ENCODE results near the gene DDX31.
"Not testable (repeated sequence)": the region's sequence is repeated elsewhere in the genome, so short reads cannot be mapped to it uniquely, and the experiment has no call there.

Gene DDX31

GRCh38 chr9:132669698-132670456 is at the start of gene DDX31:
Gene DDX31 (minus strand): TSS chr9:132669983. CDS start chr9:132669934, 49 bp downstream.
- Histone ChIP-seq H3K4me3 (ENCODE audit: low read length) (peak within 1 kb of the TSS; percentile 95), H3K27me3 (ENCODE audit: control insufficient read depth, insufficient read depth, low read length) (no peaks in the 10 kb centered on the region)

GRCh38 chr9:132718381-132718928 is 48.7 kb upstream of the DDX31 start:
- H3K27me3 ChIP-seq (ENCODE audit: control insufficient read depth, insufficient read depth, low read length); H3K4me1 ChIP-seq (ENCODE audit: control insufficient read depth, low read depth, low read length); H3K4me3 ChIP-seq (ENCODE audit: low read length); H3K27ac ChIP-seq (ENCODE audit: low read length); H3K9me3 ChIP-seq (ENCODE audit: control insufficient read depth, low read depth, low read length); H3K36me3 ChIP-seq (ENCODE audit: control insufficient read depth, low read depth, low read length); H3K9ac ChIP-seq (ENCODE audit: low read length): not testable (repeated sequence)

More at GRCh38 chr9:132669698-132670456, at the start of gene DDX31:
- Histone ChIP-seq H3K27ac (ENCODE audit: low read length) (peak within 1 kb of the TSS; percentile 97), H3K9me3 (ENCODE audit: control insufficient read depth, low read depth, low read length) (no peaks in the 10 kb centered on the region), H3K36me3 (ENCODE audit: control insufficient read depth, low read depth, low read length) (peaks cover 3% of the 10 kb centered on the region), H3K9ac (ENCODE audit: low read length) (peak within 1 kb of the TSS; percentile 93), H3K4me1 (ENCODE audit: control insufficient read depth, low read depth, low read length) (peaks cover 17% of the 10 kb centered on the region)

GRCh38 chr9:132717326-132717945 is 47.7 kb upstream of the DDX31 start:
- H3K9me3 ChIP-seq (ENCODE audit: control insufficient read depth, low read depth, low read length), result no peaks in the 10 kb centered on the region
- H3K27me3 ChIP-seq (ENCODE audit: control insufficient read depth, insufficient read depth, low read length), result no peaks in the 10 kb centered on the region
- H3K9ac ChIP-seq (ENCODE audit: low read length), result no peak overlapping the region
- no peaks in the 10 kb centered on the region for H3K36me3 ChIP-seq (ENCODE audit: control insufficient read depth, low read depth, low read length)
- H3K4me3 ChIP-seq (ENCODE audit: low read length), result no peak overlapping the region
- no peak overlapping the region for H3K27ac ChIP-seq (ENCODE audit: low read length)
- H3K4me1 ChIP-seq (ENCODE audit: control insufficient read depth, low read depth, low read length), result no peaks in the 10 kb centered on the region

GRCh38 chr9:132716007-132716406 is 46.2 kb upstream of the DDX31 start:
- no peaks in the 10 kb centered on the region for H3K36me3 ChIP-seq (ENCODE audit: control insufficient read depth, low read depth, low read length)
- no peak overlapping the region for H3K9ac ChIP-seq (ENCODE audit: low read length)
- H3K27me3 ChIP-seq (ENCODE audit: control insufficient read depth, insufficient read depth, low read length), result no peaks in the 10 kb centered on the region
- no peaks in the 10 kb centered on the region for H3K9me3 ChIP-seq (ENCODE audit: control insufficient read depth, low read depth, low read length)
- H3K4me3 ChIP-seq (ENCODE audit: low read length), result no peak overlapping the region
- H3K4me1 ChIP-seq (ENCODE audit: control insufficient read depth, low read depth, low read length), result no peaks in the 10 kb centered on the region
- H3K27ac ChIP-seq (ENCODE audit: low read length), result no peak overlapping the region

- Histone ChIP-seq H3K36me3 (ENCODE audit: control insufficient read depth, low read depth, low read length) (no peaks in the 10 kb centered on the region), H3K9me3 (ENCODE audit: control insufficient read depth, low read depth, low read length) (no peaks in the 10 kb centered on the region), H3K4me3 (ENCODE audit: low read length) (no peak overlapping the region), H3K27me3 (ENCODE audit: control insufficient read depth, insufficient read depth, low read length) (no peaks in the 10 kb centered on the region), H3K27ac (ENCODE audit: low read length) (no peak overlapping the region), H3K4me1 (ENCODE audit: control insufficient read depth, low read depth, low read length) (no peaks in the 10 kb centered on the region), H3K9ac (ENCODE audit: low read length) (no peak overlapping the region)
Measured at GRCh38 chr9:132712753-132713152, 43.0 kb upstream of the DDX31 start.

GRCh38 chr9:132711846-132712245 is 42.1 kb upstream of the DDX31 start:
- Histone ChIP-seq H3K4me3 (ENCODE audit: low read length) (no peak overlapping the region), H3K36me3 (ENCODE audit: control insufficient read depth, low read depth, low read length) (no peaks in the 10 kb centered on the region), H3K27me3 (ENCODE audit: control insufficient read depth, insufficient read depth, low read length) (no peaks in the 10 kb centered on the region), H3K9ac (ENCODE audit: low read length) (no peak overlapping the region), H3K27ac (ENCODE audit: low read length) (no peak overlapping the region), H3K9me3 (ENCODE audit: control insufficient read depth, low read depth, low read length) (no peaks in the 10 kb centered on the region), H3K4me1 (ENCODE audit: control insufficient read depth, low read depth, low read length) (no peaks in the 10 kb centered on the region)

- H3K4me1 ChIP-seq (ENCODE audit: control insufficient read depth, low read depth, low read length); H3K36me3 ChIP-seq (ENCODE audit: control insufficient read depth, low read depth, low read length); H3K27ac ChIP-seq (ENCODE audit: low read length); H3K9me3 ChIP-seq (ENCODE audit: control insufficient read depth, low read depth, low read length); H3K9ac ChIP-seq (ENCODE audit: low read length); H3K27me3 ChIP-seq (ENCODE audit: control insufficient read depth, insufficient read depth, low read length); H3K4me3 ChIP-seq (ENCODE audit: low read length): not testable (repeated sequence)
Measured at GRCh38 chr9:132711152-132711551, 41.4 kb upstream of the DDX31 start.

GRCh38 chr9:132710333-132710732 is 40.5 kb upstream of the DDX31 start:
- no peaks in the 10 kb centered on the region for H3K27me3 ChIP-seq (ENCODE audit: control insufficient read depth, insufficient read depth, low read length)
- no peaks in the 10 kb centered on the region for H3K9me3 ChIP-seq (ENCODE audit: control insufficient read depth, low read depth, low read length)
- H3K27ac ChIP-seq (ENCODE audit: low read length), result no peak overlapping the region
- H3K9ac ChIP-seq (ENCODE audit: low read length), result no peak overlapping the region
- H3K36me3 ChIP-seq (ENCODE audit: control insufficient read depth, low read depth, low read length), result no peaks in the 10 kb centered on the region
- no peak overlapping the region for H3K4me3 ChIP-seq (ENCODE audit: low read length)
- H3K4me1 ChIP-seq (ENCODE audit: control insufficient read depth, low read depth, low read length), result no peaks in the 10 kb centered on the region

GRCh38 chr9:132708769-132709430 is 39.1 kb upstream of the DDX31 start:
- no peak overlapping the region for H3K9ac ChIP-seq (ENCODE audit: low read length)
- no peak overlapping the region for H3K4me3 ChIP-seq (ENCODE audit: low read length)
- no peaks in the 10 kb centered on the region for H3K36me3 ChIP-seq (ENCODE audit: control insufficient read depth, low read depth, low read length)
- peaks cover under 1% of the 10 kb centered on the region for H3K9me3 ChIP-seq (ENCODE audit: control insufficient read depth, low read depth, low read length)
- no peak overlapping the region for H3K27ac ChIP-seq (ENCODE audit: low read length)
- no peaks in the 10 kb centered on the region for H3K27me3 ChIP-seq (ENCODE audit: control insufficient read depth, insufficient read depth, low read length)
- H3K4me1 ChIP-seq (ENCODE audit: control insufficient read depth, low read depth, low read length), result no peaks in the 10 kb centered on the region

- no peaks in the 10 kb centered on the region for H3K27me3 ChIP-seq (ENCODE audit: control insufficient read depth, insufficient read depth, low read length)
- H3K4me1 ChIP-seq (ENCODE audit: control insufficient read depth, low read depth, low read length), result no peaks in the 10 kb centered on the region
- H3K9ac ChIP-seq (ENCODE audit: low read length), result no peak overlapping the region
Measured at GRCh38 chr9:132708239-132708638, 38.5 kb upstream of the DDX31 start.

GRCh38 chr9:132703336-132703735 is 33.6 kb upstream of the DDX31 start:
- H3K4me1 ChIP-seq (ENCODE audit: control insufficient read depth, low read depth, low read length), result no peaks in the 10 kb centered on the region
- H3K36me3 ChIP-seq (ENCODE audit: control insufficient read depth, low read depth, low read length), result no peaks in the 10 kb centered on the region
- H3K4me3 ChIP-seq (ENCODE audit: low read length), result no peak overlapping the region
- H3K27ac ChIP-seq (ENCODE audit: low read length), result no peak overlapping the region
- peaks cover 11% of the 10 kb centered on the region for H3K9me3 ChIP-seq (ENCODE audit: control insufficient read depth, low read depth, low read length)
- no peaks in the 10 kb centered on the region for H3K27me3 ChIP-seq (ENCODE audit: control insufficient read depth, insufficient read depth, low read length)
- H3K9ac ChIP-seq (ENCODE audit: low read length), result no peak overlapping the region

More at GRCh38 chr9:132708239-132708638, 38.5 kb upstream of the DDX31 start:
- no peak overlapping the region for H3K27ac ChIP-seq (ENCODE audit: low read length)
- no peak overlapping the region for H3K4me3 ChIP-seq (ENCODE audit: low read length)
- peaks cover 7% of the 10 kb centered on the region for H3K9me3 ChIP-seq (ENCODE audit: control insufficient read depth, low read depth, low read length)
- H3K36me3 ChIP-seq (ENCODE audit: control insufficient read depth, low read depth, low read length), result no peaks in the 10 kb centered on the region

Data from iPS-18a (cell line).